Testis (tissue), 3 donors: ENCODE measurements around the gene SNTG2. TPM values are rescaled to one million over a fixed set of nuclear protein-coding genes. Genes with fewer than 3 reads are reported as not detected.

ENCODE experiments used
- DNase-seq: peaks from one replicate; pipeline ENCODE4 v3.0.0-alpha.2; 2019
- H3K27ac ChIP-seq, 2 donors: fragments of 200-600 bp; sonication (generic); one replicate each; pipeline ENCODE4 v1.5.1; 2019
- H3K27me3 ChIP-seq: fragments of 200-600 bp; sonication (generic); one replicate; pipeline ENCODE4 v1.5.1; 2019
- H3K36me3 ChIP-seq: fragments of 200-600 bp; sonication (generic); one replicate; pipeline ENCODE4 v1.5.1; 2017; ENCODE audit warnings: low read depth; ENCODE audit errors: missing control alignments
- H3K4me1 ChIP-seq: fragments of 200-600 bp; sonication (generic); one replicate; pipeline ENCODE4 v1.5.1; 2019
- H3K4me3 ChIP-seq, 2 donors: fragments of 200-600 bp; sonication (generic); one replicate each; pipeline ENCODE4 v1.5.1; 2017 to 2019
- H3K9me3 ChIP-seq: fragments of 200-600 bp; sonication (generic); one replicate; pipeline ENCODE4 v1.5.1; 2017
- POLR2A ChIP-seq: fragments of 450-650 bp; IDR thresholded peaks from one replicate; pipeline ENCODE4 v1.6.1; 2017; ENCODE audit warnings: antibody characterized with exemption, mild to moderate bottlenecking, moderate library complexity
- WGBS, 2 donors: methylation state at CpG; one replicate each; pipeline ENCODE4 v1.1.5; 2018; 5-methylcytosine and 5-hydroxymethylcytosine counted together
- intact Hi-C: fragments of 100-400 bp; cut with DNase I; formaldehyde crosslinking; loops from one replicate; pipeline ENCODE4 v1.15.1; 2023; ENCODE audit warnings: low total_unique reads
- polyA plus RNA-seq: library from polyadenylated mRNA; stranded (reverse); fragments of 350-450 nt; fragmentation: Illumina TruSeq; extraction: RNeasy Lipid Tissue Mini Kit (QIAGEN cat#74804); gene quantifications from one replicate; pipeline ENCODE4 v1.2.3, GENCODE V29; 2014; ENCODE audit warnings: low read depth, low replicate concordance; ENCODE audit not compliant: insufficient read depth
- total RNA-seq, 2 donors: library from RNA; depleted of rRNA; stranded (reverse); fragments of >200 nt; gene quantifications; one replicate each; pipeline ENCODE4 v1.2.3, GENCODE V29; 2016
- TF ChIP-seq, protein P1 (sequence below), 3 experiments: fragments of 450-650 bp in 2 of 3; fragments of 200-600 bp in 1 of 3; sonication (generic) in 1 of 3; IDR thresholded peaks; one replicate each; pipeline ENCODE4 v1.5.1; 2016 to 2019; ENCODE audit warnings: antibody characterized with exemption in 3 of 3, mild to moderate bottlenecking in 2 of 3, moderate library complexity in 1 of 3

Gene SNTG2
- total and polyA plus RNA-seq, 3 donors from 2014 or later = 8.7 to 10.2 (median 9.1) TPM

GRCh38 chr2:990970-991369, 40.3 kb downstream of the SNTG2 start:
- H3K27ac ChIP-seq = no peak overlapping the region
- no peaks in the 10 kb centered on the region for H3K27me3 ChIP-seq
- peaks cover 5% of the 10 kb centered on the region for H3K4me1 ChIP-seq
- intact Hi-C loops = no loop called here
- no peaks in the 10 kb centered on the region for H3K9me3 ChIP-seq
- no peaks in the 10 kb centered on the region for H3K36me3 ChIP-seq
- no peak for TF ChIP-seq POLR2A
- TF ChIP-seq, protein P1, sequence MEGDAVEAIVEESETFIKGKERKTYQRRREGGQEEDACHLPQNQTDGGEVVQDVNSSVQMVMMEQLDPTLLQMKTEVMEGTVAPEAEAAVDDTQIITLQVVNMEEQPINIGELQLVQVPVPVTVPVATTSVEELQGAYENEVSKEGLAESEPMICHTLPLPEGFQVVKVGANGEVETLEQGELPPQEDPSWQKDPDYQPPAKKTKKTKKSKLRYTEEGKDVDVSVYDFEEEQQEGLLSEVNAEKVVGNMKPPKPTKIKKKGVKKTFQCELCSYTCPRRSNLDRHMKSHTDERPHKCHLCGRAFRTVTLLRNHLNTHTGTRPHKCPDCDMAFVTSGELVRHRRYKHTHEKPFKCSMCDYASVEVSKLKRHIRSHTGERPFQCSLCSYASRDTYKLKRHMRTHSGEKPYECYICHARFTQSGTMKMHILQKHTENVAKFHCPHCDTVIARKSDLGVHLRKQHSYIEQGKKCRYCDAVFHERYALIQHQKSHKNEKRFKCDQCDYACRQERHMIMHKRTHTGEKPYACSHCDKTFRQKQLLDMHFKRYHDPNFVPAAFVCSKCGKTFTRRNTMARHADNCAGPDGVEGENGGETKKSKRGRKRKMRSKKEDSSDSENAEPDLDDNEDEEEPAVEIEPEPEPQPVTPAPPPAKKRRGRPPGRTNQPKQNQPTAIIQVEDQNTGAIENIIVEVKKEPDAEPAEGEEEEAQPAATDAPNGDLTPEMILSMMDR (IDR thresholded peaks at IDR 0.05) = no peak
- H3K4me3 ChIP-seq = no peak overlapping the region
- DNase-seq = no peak

DNA sequence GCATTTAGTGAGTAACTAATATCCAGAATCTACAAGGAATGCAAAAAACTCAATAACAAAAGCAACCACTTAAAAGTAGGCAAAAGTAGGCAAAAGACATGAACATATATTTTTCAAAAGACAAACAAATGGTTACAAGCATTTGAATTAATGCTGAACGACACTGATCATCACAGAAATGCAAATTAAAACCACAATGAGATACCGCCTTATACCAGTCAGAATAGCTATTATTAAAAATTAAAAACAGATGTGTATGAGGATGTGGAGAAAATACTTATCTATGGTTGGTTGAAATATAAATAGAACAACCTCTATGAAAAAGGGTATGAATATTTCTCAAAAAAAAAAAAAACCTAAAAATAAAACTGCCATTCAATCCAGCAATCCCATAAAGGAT, 51.7 kb downstream of the SNTG2 start:
- Histone ChIP-seq H3K27ac (no peak overlapping the region), H3K4me3 (no peak overlapping the region), H3K4me1 (no peaks in the 10 kb centered on the region), H3K36me3 (no peaks in the 10 kb centered on the region), H3K27me3 (no peaks in the 10 kb centered on the region), H3K9me3 (no peaks in the 10 kb centered on the region)
- WGBS, 2 donors = 71 to 87% methylated on average over 2 of the region's 2 CpGs
- intact Hi-C loops = no loop called here
- TF ChIP-seq POLR2A = no peak
- TF ChIP-seq, protein P1 (IDR thresholded peaks at IDR 0.05) = no peak
- DNase-seq = no peak

DNA sequence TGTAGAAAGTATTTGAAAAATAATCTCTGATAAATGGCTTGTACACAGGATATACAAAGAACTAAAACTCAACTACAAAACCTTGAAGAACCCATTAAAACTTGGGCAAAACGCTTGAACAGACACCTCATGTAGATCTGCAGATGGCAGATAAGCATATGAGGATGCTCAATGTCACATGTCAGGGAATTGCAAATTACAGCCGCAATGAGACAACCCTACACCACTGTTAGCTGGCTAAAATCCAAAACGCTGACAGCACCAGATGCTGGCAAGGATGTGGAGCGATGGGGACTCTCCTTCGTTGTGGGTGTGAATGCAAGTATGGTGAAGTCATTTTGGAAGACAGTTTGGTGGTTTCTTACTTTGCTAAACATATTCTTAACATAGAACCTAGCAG, 53.7 kb downstream of the SNTG2 start:
- no peak overlapping the region for H3K27ac ChIP-seq
- TF ChIP-seq POLR2A = no peak
- TF ChIP-seq, protein P1 (IDR thresholded peaks at IDR 0.05) = no peak
- no peaks in the 10 kb centered on the region for H3K9me3 ChIP-seq
- H3K36me3 ChIP-seq = no peaks in the 10 kb centered on the region
- H3K27me3 ChIP-seq = no peaks in the 10 kb centered on the region
- intact Hi-C loops = no loop called here
- WGBS, 2 donors = 72 to 79% methylated on average over 5 of the region's 5 CpGs
- no peak overlapping the region for H3K4me3 ChIP-seq
- H3K4me1 ChIP-seq = no peaks in the 10 kb centered on the region
- no peak for DNase-seq

GRCh38 chr2:1010415-1010930, 59.8 kb downstream of the SNTG2 start:
- Histone ChIP-seq H3K36me3 (no peaks in the 10 kb centered on the region), H3K27ac (no peak overlapping the region), H3K27me3 (no peaks in the 10 kb centered on the region), H3K9me3 (no peaks in the 10 kb centered on the region), H3K4me1 (no peaks in the 10 kb centered on the region), H3K4me3 (no peak overlapping the region)
- intact Hi-C loops = no loop called here
- no peak for DNase-seq
- TF ChIP-seq POLR2A = no peak
- TF ChIP-seq, protein P1 (IDR thresholded peaks at IDR 0.05) = no peak
- WGBS, 2 donors = 53 to 57% methylated on average over 7 of the region's 7 CpGs

GRCh38 chr2:1011006-1011405, 60.4 kb downstream of the SNTG2 start:
- Histone ChIP-seq H3K36me3 (no peaks in the 10 kb centered on the region), H3K4me1 (no peaks in the 10 kb centered on the region), H3K27ac (no peak overlapping the region), H3K9me3 (no peaks in the 10 kb centered on the region), H3K4me3 (no peak overlapping the region), H3K27me3 (no peaks in the 10 kb centered on the region)
- intact Hi-C loops = no loop called here
- WGBS, 2 donors = 75 to 76% methylated on average over 5 of the region's 5 CpGs
- TF ChIP-seq, protein P1 (IDR thresholded peaks at IDR 0.05) = no peak
- no peak for TF ChIP-seq POLR2A
- no peak for DNase-seq
